Activated CD4-positive, alpha-beta memory T cell treated with anti-CD3 and anti-CD28 coated beads, Interleukin-2, amount 10 ng/mL, durations not matched to agents 7 days and 5 days (primary cell): ENCODE measurements around the gene SEMA3B. TPM values are rescaled to one million over a fixed set of nuclear protein-coding genes. Genes with fewer than 3 reads are reported as not detected.
A peak's percentile ranks its signal among the peaks of the same experiment; 100 is the strongest.
"Not testable (repeated sequence)": the region's sequence is repeated elsewhere in the genome, so short reads cannot be mapped to it uniquely, and the experiment has no call there.

Experiments used
- CTCF ChIA-PET: fragments of 350-600 bp; sonication (Branson Sonifier 250); formaldehyde crosslinking; loops from one replicate; lab custom pipeline; 2021; ENCODE audit warnings: antibody characterized with exemption, inconsistent platforms; lab: Charles Lee
- POLR2A ChIA-PET: fragments of 350-600 bp; sonication (Branson Sonifier 250); formaldehyde crosslinking; loops from one replicate; lab custom pipeline; 2021; ENCODE audit warnings: antibody characterized with exemption; lab: Charles Lee
- DNase-seq: peaks from one replicate; pipeline ENCODE4 v3.0.0-alpha.2; 2020
- H3K27ac Mint-ChIP-seq: one replicate; pipeline ENCODE4 v1.8.0; 2021; ENCODE audit warnings: mild to moderate bottlenecking, mixed read lengths
- H3K27me3 Mint-ChIP-seq: one replicate; pipeline ENCODE4 v1.8.0; 2021; ENCODE audit warnings: mixed read lengths
- H3K36me3 Mint-ChIP-seq: one replicate; pipeline ENCODE4 v1.8.0; 2021; ENCODE audit warnings: low read depth, mixed read lengths
- H3K4me1 Mint-ChIP-seq: one replicate; pipeline ENCODE4 v1.8.0; 2021; ENCODE audit warnings: mixed read lengths
- H3K4me3 Mint-ChIP-seq: one replicate; pipeline ENCODE4 v1.8.0; 2021; ENCODE audit warnings: mild to moderate bottlenecking, mixed read lengths
- H3K9me3 Mint-ChIP-seq: one replicate; pipeline ENCODE4 v1.8.0; 2021; ENCODE audit warnings: mixed read lengths
- total RNA-seq, 2 experiments: library from RNA; stranded (reverse); gene quantifications; one replicate each; pipeline ENCODE4 v1.2.3, GENCODE V29; 2021

SEMA3B gene
- total RNA-seq, 2 experiments from 2014 or later, result 0.38 to 0.55 TPM

DNA sequence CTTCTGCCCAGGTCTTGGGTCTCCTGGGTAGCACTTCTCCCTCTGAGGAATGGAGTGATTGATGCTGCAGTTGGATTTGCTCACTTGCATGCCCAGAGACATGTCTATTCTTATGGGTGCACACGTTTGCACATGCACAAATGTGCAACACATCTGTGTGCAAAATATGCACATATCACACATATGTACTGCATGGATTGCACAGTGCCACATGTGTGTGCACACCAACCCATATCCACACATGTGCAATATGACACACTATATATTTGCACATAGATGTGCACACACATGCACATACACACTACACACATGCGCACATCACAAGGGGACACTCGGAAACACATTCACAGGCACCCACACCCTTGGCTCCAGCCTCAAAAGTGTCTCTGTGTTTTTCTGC is 671 bp upstream of the SEMA3B start:
- H3K4me1 Mint-ChIP-seq, result peaks cover 13% of the 10 kb centered on the region
- DNase-seq, result no peak
- no peak overlapping the region for H3K4me3 Mint-ChIP-seq
- no peaks in the 10 kb centered on the region for H3K9me3 Mint-ChIP-seq
- CTCF ChIA-PET, result no interaction called here
- no peaks in the 10 kb centered on the region for H3K36me3 Mint-ChIP-seq
- peaks cover 26% of the 10 kb centered on the region for H3K27me3 Mint-ChIP-seq
- no peak overlapping the region for H3K27ac Mint-ChIP-seq
- POLR2A ChIA-PET, result interaction anchor here (2.1 kb wide), 1 partner anchor 32 kb away, joined by 9 read pairs; the partner anchor contains the start of gene GNAI2

DNA sequence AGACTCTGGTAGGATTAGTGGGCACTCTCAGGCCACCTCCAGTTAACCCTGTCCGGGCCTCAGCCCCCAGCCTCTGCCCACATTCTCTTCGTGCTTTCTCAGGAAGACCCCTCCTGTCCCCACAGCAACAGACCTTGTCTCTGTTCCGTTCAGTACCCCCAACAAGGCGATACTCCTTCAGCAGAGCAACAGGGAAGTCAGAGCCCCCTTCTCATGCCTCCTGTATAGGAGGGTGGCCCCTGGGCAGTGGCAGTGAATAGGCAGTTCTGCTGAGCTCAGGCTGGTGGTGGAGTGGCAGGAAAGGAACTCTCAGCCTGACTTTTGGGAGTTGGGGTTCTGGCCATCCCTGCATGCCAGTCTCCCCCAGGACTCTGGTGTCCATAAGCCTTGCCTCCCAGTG is 513 bp downstream of the SEMA3B start:
- H3K36me3 Mint-ChIP-seq, result no peaks in the 10 kb centered on the region
- ChIA-PET POLR2A (no interaction called here), CTCF (interaction anchor here (0.7 to 3.9 kb wide), 4 partner anchors 9 to 55 kb away, joined by 3 to 18 read pairs (median 6); no protein-coding TSS in a partner anchor)
- peaks cover 35% of the 10 kb centered on the region for H3K27me3 Mint-ChIP-seq
- H3K27ac Mint-ChIP-seq, result no peak overlapping the region
- no peak overlapping the region for H3K4me3 Mint-ChIP-seq
- no peak for DNase-seq
- no peaks in the 10 kb centered on the region for H3K9me3 Mint-ChIP-seq
- peaks cover 20% of the 10 kb centered on the region for H3K4me1 Mint-ChIP-seq

DNA sequence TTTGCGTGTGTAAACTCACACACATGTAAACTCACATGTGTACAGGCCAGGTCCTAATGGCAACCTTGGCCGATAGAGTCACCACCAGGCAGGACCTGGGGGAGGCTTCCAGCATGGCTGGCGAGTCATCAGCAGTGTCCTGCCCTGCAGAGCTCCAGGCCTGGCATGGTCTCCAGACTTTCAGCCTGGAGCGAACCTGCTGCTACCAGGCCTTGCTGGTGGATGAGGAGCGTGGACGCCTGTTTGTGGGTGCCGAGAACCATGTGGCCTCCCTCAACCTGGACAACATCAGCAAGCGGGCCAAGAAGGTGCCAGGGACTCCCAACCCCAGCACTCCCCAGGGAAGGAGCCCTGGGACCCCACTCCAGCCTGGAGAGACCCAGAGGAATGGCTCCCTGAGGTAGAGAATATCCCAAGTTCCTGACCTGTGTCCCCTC is 1.0 kb downstream of the SEMA3B start:
- Mint-ChIP-seq H3K36me3 (no peaks in the 10 kb centered on the region), H3K4me1 (peaks cover 23% of the 10 kb centered on the region), H3K27me3 (peaks cover 41% of the 10 kb centered on the region), H3K4me3 (no peak overlapping the region), H3K9me3 (no peaks in the 10 kb centered on the region), H3K27ac (no peak overlapping the region)
- DNase-seq, result no peak
- POLR2A ChIA-PET, result interaction anchor here (1.4 to 1.7 kb wide), 2 partner anchors 23 to 76 kb away, joined by 4 to 8 read pairs; no protein-coding TSS in a partner anchor
- CTCF ChIA-PET, result interaction anchor here (1.4 to 3.9 kb wide), 3 partner anchors 24 to 54 kb away, joined by 5 to 18 read pairs (median 6); no protein-coding TSS in a partner anchor

DNA sequence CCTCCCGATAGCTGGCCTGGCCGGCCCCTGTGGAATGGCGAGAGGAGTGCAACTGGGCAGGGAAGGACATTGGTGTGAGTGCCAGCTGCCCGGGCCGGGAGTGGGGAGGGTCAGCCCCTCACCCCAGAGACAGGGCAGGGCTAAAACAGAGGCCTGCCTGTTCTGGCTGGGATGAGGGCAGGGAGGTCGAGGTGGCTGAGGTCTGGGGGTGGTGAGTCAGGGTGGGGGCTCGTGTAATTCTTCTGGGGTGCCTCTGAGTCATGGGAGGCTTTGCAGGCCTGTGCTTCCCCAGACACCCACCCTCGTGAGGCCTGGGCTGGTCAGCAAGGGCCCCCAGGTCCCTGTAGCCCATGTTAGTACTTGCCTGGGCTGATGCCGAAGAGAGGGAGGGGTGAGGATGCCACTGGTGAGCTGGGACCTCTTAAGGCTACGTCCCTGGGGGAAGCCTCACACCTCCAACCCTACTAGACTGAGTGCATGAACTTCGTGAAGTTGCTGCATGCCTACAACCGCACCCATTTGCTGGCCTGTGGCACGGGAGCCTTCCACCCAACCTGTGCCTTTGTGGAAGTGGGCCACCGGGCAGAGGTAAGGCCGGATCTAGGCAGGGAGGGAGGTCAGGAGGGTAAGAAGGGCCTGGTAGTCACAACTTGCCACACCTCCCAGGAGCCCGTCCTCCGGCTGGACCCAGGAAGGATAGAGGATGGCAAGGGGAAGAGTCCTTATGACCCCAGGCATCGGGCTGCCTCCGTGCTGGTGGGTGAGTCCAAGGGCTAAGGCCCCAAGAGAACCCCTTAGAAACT is 1.7 kb downstream of the SEMA3B start:
- ChIA-PET POLR2A (interaction anchor here (0.9 to 1.7 kb wide), 3 partner anchors 24 to 153 kb away, joined by 3 to 8 read pairs (median 4); no protein-coding TSS in a partner anchor), CTCF (interaction anchor here (1.4 to 3.9 kb wide), 3 partner anchors 24 to 54 kb away, joined by 5 to 18 read pairs (median 6); no protein-coding TSS in a partner anchor)
- no peak overlapping the region for H3K27ac Mint-ChIP-seq
- H3K27me3 Mint-ChIP-seq, result peaks cover 47% of the 10 kb centered on the region
- H3K4me3 Mint-ChIP-seq, result no peak overlapping the region
- no peak for DNase-seq
- peaks cover 28% of the 10 kb centered on the region for H3K4me1 Mint-ChIP-seq
- H3K36me3 Mint-ChIP-seq, result no peaks in the 10 kb centered on the region
- no peaks in the 10 kb centered on the region for H3K9me3 Mint-ChIP-seq

DNA sequence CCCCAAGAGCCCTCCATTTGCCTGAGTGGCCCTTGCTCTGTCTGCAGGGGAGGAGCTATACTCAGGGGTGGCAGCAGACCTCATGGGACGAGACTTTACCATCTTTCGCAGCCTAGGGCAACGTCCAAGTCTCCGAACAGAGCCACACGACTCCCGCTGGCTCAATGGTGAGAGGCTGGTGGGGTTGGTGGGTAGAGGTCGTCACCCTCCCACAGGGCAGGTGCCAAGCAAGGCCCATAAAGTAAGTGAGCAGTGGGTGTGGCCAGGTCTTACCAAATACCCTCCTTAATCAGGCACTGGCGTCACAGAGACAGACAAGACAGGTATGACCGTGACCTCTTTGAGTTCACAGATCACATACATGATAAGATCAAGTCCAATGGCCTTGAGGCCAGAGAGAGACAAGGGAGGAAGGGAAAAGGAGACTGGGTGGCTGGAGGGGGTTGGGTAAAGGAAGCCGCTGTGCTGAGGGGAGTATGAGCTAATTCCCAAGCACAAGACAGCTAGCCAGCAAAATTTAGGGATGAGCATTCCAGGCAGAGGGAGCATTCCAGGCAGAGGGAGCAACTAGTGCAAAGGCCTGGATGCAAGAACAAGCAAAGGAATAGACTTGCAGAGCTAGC is 2.5 kb downstream of the SEMA3B start:
- Mint-ChIP-seq H3K9me3 (no peaks in the 10 kb centered on the region), H3K27me3 (peaks cover 49% of the 10 kb centered on the region), H3K4me1 (peaks cover 33% of the 10 kb centered on the region), H3K4me3 (no peak overlapping the region), H3K27ac (no peak overlapping the region), H3K36me3 (no peaks in the 10 kb centered on the region)
- DNase-seq, result no peak
- POLR2A ChIA-PET, result interaction anchor here (0.6 to 1.7 kb wide), 6 partner anchors 21 to 154 kb away, joined by 3 to 8 read pairs (median 3); partner anchors contain the start of gene IFRD2
- CTCF ChIA-PET, result interaction anchor here (1.1 to 3.9 kb wide), 6 partner anchors 25 to 149 kb away, joined by 3 to 18 read pairs (median 7); partner anchors contain the start of gene GNAI2

DNA sequence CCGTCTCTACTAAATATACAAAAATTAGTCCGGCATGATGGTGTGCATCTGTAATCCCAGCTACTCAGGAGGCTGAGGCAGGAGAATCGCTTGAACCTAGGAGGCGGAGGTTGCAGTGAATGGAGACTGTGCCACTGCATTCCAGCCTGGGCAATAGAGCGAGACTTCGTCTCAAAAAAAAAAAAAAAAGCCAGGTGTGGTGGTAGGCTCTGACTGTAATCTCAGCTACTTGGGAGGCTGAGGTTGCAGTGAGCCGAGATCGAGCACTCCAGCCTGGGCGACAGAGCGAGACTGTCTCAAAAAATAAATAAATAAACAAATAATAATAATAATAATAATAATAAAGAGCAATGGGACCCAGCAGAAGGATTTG is 3.6 kb downstream of the SEMA3B start:
- DNase-seq, H3K9me3 Mint-ChIP-seq, H3K4me3 Mint-ChIP-seq, H3K36me3 Mint-ChIP-seq, H3K27ac Mint-ChIP-seq: not testable (repeated sequence)
- Mint-ChIP-seq H3K27me3 (peaks cover 48% of the 10 kb centered on the region), H3K4me1 (peaks cover 33% of the 10 kb centered on the region)
- ChIA-PET POLR2A (interaction anchor here (1.2 kb wide), 1 partner anchor 20 kb away, joined by 3 read pairs; the partner anchor contains the start of gene IFRD2), CTCF (interaction anchor here (0.7 to 3.9 kb wide), 9 partner anchors 26 to 291 kb away, joined by 3 to 18 read pairs (median 6); partner anchors contain the start of gene GNAI2)

DNA sequence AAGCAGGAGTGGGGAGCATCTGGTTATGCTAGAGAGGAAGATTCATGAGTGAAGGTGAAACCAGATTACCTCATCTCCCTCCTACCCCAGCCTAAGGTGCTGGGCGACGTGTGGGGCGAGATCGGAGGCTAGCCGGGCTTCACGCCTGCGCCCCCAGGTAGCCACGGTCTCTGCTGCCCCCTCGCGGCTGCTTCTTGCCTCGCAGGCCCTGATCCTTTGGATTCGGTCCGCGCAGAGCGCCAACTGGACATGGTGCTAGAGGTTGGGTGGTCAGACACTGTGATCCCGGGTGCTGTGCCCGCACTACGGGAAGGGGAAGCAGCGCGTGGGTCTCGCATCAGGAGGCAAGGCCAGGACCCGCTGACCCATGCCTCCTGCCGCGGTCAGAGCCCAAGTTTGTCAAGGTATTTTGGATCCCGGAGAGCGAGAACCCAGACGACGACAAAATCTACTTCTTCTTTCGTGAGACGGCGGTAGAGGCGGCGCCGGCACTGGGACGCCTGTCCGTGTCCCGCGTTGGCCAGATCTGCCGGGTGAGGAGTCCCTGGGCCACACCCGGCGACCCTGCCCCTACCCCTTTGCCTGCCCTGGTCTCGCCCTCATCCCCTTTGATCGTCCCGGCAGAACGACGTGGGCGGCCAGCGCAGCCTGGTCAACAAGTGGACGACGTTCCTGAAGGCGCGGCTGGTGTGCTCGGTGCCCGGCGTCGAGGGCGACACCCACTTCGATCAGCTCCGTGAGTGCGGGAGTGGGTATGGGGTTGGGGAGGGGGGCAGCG is 4.2 kb downstream of the SEMA3B start:
- Mint-ChIP-seq H3K27ac (no peak overlapping the region), H3K27me3 (peaks cover 49% of the 10 kb centered on the region), H3K9me3 (no peaks in the 10 kb centered on the region), H3K4me1 (peaks cover 33% of the 10 kb centered on the region), H3K4me3 (peak overlapping the region; percentile 62), H3K36me3 (no peaks in the 10 kb centered on the region)
- POLR2A ChIA-PET, result no interaction called here
- CTCF ChIA-PET, result interaction anchor here (1.6 to 3.9 kb wide), 5 partner anchors 26 to 78 kb away, joined by 6 to 18 read pairs (median 9); no protein-coding TSS in a partner anchor
- peak; percentile 90 for DNase-seq

DNA sequence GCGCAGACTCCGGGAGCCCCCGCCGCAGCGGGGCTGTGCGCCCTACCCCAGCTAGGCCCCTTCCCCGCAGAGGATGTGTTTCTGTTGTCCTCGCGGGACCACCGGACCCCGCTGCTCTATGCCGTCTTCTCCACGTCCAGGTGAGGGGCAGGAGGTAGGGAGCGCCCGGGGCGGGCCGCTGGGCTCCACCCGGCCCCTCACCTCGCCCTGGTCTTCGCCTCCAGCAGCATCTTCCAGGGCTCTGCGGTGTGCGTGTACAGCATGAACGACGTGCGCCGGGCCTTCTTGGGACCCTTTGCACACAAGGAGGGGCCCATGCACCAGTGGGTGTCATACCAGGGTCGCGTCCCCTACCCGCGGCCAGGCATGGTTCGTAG is 4.7 kb downstream of the SEMA3B start:
- H3K27ac Mint-ChIP-seq, result no peak overlapping the region
- peaks cover 33% of the 10 kb centered on the region for H3K4me1 Mint-ChIP-seq
- no peaks in the 10 kb centered on the region for H3K9me3 Mint-ChIP-seq
- ChIA-PET POLR2A (no interaction called here), CTCF (interaction anchor here (2.2 kb wide), 1 partner anchor 47 kb away, joined by 10 read pairs; no protein-coding TSS in a partner anchor)
- no peak overlapping the region for H3K4me3 Mint-ChIP-seq
- DNase-seq, result no peak
- peaks cover 49% of the 10 kb centered on the region for H3K27me3 Mint-ChIP-seq
- no peaks in the 10 kb centered on the region for H3K36me3 Mint-ChIP-seq

DNA sequence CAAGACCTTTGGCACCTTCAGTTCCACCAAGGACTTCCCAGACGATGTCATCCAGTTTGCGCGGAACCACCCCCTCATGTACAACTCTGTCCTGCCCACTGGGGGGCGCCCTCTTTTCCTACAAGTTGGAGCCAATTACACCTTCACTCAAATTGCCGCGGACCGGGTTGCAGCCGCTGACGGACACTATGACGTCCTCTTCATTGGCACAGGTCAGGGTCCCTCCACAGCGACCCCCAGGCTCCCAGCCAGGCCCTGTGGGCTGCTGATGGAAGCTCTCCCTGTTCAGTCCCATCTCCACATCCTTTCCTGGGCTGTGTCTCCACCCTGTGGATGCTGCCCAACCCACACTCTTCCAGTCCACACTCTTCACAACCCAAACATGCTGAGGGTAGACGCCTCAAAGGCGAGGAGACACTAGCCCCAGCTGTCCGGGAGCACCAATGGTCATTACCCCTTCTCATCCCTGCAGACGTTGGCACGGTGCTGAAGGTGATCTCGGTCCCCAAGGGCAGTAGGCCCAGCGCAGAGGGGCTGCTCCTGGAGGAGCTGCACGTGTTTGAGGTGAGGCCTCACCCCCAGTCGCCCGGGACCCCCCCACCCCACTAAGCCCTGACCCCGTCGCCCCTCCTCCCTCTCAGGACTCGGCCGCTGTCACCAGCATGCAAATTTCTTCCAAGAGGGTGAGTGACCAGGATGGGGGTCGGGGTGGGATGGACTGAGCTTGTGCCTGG is 5.6 kb downstream of the SEMA3B start:
- Mint-ChIP-seq H3K36me3 (no peaks in the 10 kb centered on the region), H3K4me3 (peak overlapping the region; percentile 39), H3K4me1 (peaks cover 33% of the 10 kb centered on the region), H3K9me3 (no peaks in the 10 kb centered on the region), H3K27ac (peak overlapping the region; percentile 22), H3K27me3 (peaks cover 48% of the 10 kb centered on the region)
- DNase-seq, result peak; percentile 84
- ChIA-PET CTCF (interaction anchor here (0.7 to 2.6 kb wide), 11 partner anchors 9 to 80 kb away, joined by 3 to 10 read pairs (median 3); partner anchors contain the start of genes HYAL2 and IFRD2), POLR2A (interaction anchor here (1.1 kb wide), 1 partner anchor 10 kb away, joined by 3 read pairs; no protein-coding TSS in a partner anchor)

DNA sequence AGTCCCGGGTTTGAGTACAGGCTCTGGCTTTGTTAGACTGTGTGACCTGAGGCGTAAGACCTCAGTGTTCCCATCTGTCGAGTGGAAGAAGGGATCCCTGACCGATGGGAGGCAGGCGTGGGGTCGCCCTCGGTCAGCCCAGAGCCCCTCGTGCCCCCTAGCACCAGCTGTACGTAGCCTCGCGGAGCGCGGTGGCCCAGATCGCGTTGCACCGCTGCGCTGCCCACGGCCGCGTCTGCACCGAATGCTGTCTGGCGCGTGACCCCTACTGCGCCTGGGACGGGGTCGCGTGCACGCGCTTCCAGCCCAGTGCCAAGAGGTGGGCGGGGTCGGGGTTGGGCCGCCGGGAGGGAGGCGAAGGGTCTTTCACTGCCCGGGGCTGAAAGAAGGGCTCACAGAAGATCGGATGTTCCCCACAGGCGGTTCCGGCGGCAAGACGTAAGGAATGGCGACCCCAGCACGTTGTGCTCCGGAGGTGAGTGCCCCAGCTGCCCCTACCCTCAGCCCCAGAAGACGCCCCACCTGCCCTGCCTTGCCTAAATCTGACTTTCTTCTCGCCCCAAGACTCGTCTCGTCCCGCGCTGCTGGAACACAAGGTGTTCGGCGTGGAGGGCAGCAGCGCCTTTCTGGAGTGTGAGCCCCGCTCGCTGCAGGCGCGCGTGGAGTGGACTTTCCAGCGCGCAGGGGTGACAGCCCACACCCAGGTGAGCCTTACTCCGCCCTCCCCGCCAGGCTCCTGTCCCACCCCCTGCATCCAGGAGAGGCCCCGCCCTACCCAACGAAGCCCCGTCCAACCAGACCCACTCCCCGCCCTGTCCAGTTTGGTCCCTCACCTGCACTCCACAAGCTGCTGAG is 6.4 kb downstream of the SEMA3B start:
- peaks cover 33% of the 10 kb centered on the region for H3K4me1 Mint-ChIP-seq
- DNase-seq, result no peak
- H3K27ac Mint-ChIP-seq, result no peak overlapping the region
- no peaks in the 10 kb centered on the region for H3K36me3 Mint-ChIP-seq
- ChIA-PET POLR2A (interaction anchor here (1.1 to 2.0 kb wide), 5 partner anchors 11 to 155 kb away, joined by 3 to 6 read pairs (median 4); partner anchors contain the start of genes HYAL3, IFRD2 and NAA80), CTCF (interaction anchor here (0.7 to 2.6 kb wide), 12 partner anchors 8 to 81 kb away, joined by 3 to 10 read pairs (median 3); partner anchors contain the start of genes HYAL2 and IFRD2)
- H3K4me3 Mint-ChIP-seq, result no peak overlapping the region
- H3K9me3 Mint-ChIP-seq, result no peaks in the 10 kb centered on the region
- peaks cover 48% of the 10 kb centered on the region for H3K27me3 Mint-ChIP-seq
